HG03565 (cell line): ENCODE data around the gene GRAP.
"Not testable (repeated sequence)": the region's sequence is repeated elsewhere in the genome, so short reads cannot be mapped to it uniquely, and the experiment has no call there.

Source experiments
- ATAC-seq: cut with Tn5 transposase; IDR thresholded peaks from one replicate; pipeline ENCODE4 v1.9.1; 2021; ENCODE audit warnings: mild to moderate bottlenecking, moderate library complexity; ENCODE audit not compliant: unreplicated experiment

GRAP gene

DNA sequence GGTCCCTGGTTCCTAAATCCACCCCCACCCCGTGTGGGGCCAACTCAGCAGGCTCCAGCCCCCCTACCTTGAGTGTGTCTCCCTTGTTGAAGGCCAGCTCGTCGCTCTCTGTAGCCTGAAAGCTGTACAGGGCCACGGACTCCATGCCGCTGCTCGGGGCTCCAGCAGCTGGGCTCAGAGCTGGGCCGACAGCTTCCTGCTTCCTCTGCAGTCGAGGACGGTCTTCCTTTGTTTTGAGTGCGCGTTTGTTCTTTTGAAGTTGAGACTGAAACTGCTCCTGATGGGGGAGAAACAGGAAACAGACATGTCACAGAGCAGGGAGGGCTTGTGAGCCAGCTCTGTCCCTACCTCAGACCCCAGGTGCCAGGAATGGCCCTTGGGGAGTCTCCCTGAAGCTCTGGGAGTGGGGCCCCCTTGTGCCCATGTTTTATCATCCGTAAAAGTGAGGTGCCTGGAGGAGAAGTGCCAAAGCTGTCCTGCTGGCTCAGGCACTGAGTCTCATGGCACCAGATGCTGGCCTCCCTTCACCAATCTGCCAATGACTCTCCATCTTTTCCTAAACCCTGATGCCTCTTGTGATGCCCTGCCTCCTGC lies at the start of gene GRAP:
Gene GRAP (minus strand): TSS at position 176 of the 594 bp plus-strand sequence. CDS start 31 bp downstream, at position 145.
- ATAC-seq = not testable (repeated sequence)

GRCh38 chr17:19093684-19094438 lies 47.1 kb upstream of the GRAP start:
- ATAC-seq = not testable (repeated sequence)

- not testable (repeated sequence) for ATAC-seq
Measured at GRCh38 chr17:19092737-19093683, 46.3 kb upstream of the GRAP start.

DNA sequence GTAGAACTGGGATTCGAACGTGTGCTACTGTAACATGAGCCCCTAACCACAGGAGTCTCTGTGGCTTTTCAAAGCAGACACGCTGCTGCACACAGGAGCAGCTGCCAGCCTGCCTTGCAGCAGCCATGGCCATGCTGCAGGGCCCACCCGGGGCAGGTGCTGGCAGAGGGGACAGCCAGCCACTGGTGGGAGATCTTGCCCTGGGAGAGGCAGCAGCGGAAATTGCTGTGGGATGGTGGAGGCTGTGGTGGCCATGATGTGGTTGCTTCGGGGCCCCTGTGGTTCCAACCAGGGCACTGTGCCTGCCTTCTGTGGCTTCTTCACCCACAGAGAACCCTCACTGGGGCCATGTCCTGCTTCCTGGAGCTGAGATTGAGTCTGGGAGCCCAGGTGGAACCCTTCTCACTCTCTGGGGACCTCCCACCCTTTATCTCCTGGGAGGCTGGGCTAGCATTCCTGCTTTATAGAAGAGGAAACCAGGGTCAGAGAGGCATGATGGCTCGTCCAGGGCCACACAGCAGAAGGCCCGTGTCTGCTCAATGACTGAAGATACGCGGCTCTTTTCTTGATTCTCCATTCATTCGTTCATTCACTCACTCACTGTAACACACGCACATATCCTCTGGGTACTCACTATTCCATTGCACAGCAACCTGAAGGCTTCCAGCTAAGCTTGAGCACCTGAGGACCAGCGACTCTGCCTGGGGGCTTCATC lies 43.5 kb upstream of the GRAP start:
- ATAC-seq = not testable (repeated sequence)

DNA sequence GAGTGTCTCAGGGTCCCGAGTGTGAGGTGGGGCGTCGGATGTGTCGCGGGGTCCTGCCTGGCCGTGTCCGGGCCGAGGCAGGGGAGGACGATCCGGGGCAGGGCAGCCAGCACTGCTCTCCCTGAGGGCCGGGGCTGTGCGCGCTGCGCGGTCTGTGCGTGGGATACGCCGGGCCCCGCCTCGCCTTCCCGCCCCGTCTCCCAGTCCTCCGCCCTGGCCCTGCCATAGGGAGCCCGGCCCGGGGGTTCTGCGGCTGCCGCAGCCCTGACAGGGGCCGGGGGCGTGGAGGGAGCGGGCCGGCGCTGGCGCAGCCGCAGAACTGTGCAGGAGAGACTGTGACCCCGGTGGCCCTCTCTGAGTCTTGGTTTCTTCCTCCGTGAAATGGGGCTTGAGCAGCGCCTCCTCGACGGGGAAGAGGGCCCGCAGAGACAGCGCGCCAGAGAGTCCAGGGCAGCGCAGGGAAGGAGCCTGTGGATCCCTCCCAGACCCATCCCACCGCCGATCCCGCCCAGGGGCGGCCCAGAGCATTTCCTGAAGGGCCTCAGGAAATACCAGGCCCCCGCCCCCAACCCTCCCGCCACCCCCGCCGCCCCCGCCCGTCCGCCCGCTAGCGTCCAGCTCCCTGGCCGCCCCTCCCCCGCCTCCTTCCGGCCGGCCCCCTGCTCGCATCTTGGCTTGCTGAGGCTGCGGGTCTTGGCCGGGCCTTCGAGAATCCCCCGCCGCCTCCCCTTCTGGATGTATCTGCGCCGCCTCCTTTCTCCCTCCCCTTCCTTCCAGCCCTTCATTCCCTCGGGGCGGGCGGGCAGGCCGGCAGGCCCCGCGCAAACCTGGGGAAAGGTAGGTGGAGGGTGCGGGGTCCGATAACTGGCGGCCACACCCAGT lies 42.3 kb upstream of the GRAP start:
- not testable (repeated sequence) for ATAC-seq

- not testable (repeated sequence) for ATAC-seq
Measured at GRCh38 chr17:19077386-19077785, 30.6 kb upstream of the GRAP start.

DNA sequence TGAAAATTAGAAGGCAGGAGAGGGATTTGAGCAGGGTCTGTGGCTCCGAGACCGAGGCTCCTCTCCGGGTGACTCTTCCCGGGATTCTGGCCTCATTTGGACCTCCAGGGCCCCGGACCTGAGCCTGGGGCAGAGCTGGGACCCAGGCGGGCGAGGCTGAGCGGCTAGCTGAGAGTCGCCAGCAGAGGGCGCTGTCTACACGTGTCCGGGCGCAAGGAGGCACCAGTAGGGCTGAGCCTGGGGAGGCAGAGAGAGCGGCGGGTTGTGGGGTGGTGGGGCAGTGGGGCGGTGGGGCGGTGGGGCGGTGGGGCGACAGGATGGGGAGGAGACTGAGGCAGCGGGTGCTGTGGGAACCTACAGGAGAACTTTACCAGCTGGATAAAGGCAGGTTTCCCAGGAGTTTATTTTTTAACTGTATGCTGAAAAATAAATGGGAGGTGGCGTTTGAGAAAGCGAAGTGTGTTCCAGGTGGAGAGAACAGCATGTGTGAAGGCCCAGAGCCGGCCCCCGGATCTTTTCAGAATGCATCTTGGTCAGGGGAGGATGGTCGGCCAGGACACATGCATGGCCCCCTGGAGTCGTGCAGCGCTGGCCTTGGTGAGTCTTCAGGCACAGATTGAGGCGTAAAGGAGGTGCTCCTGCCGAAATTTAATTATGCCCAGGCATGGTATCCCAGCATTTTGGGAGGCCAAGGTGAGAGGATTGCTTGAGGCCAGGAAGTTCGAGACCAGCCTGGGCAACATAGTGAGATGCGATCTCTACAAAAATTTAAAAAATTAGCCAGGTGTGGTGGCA lies 29.8 kb upstream of the GRAP start:
- ATAC-seq = not testable (repeated sequence)

DNA sequence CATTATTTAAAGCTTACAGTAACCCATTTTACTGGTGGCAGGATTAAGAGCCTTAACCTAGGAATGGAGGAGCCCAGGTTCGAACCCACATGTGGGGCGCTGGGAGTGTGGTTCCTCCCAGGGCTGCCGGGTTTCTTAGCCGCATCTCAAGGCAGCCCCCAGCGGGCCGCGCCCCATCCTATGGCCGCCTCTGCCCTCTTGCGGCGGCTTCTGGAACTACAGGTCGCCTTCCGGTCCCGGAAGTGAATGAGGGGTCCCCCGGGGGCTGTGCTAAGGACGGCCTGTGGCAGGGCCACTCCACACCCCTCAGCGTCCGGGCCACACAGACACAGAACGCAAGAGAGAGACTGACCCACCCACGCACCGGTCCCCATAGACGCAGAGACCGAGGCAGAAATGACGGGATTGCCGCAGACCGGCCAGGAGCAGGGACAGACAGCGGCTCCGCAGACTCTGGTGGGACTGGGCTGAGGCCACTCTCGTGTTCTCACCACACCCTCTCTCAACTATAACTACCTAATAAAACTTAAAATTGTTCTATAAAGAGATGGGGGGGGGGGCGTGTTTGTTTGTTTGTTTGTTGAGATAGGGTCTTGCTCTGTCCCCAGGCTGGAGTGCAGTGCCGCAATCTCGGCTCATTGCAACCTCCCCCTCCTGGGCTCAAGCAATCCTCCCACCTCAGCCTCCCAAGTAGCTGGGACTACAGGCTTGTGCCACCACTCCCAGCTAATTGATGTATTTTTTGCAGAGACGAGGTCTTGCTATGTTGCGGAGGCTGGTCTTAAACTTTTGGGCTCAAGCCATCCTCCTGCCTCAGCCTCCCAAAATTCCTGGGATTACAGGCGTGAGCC lies 23.8 kb upstream of the GRAP start:
- not testable (repeated sequence) for ATAC-seq

DNA sequence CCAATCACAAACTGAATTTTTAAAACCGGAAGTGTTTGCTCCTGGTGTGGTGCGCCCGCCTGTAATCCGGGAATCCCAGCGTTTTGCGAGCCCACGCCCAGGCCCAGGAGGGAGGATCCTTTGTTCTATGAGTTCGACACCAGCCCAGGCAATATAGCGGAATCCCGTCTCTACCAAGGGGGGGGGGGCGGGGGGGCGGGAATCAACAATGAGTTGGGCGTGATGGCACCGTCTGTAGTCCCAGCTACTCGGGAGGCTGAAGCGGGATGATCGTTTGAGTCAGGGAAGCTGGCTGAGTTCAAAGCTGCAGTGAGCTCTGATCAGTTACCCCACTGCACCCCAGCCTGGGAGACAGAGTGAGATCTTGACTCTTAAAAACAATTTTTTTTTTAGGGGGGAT lies 17.6 kb upstream of the GRAP start:
- ATAC-seq = not testable (repeated sequence)

GRCh38 chr17:19063326-19063956 lies 16.7 kb upstream of the GRAP start:
- ATAC-seq = not testable (repeated sequence)

- peak; percentile 46 for ATAC-seq
Measured at GRCh38 chr17:19062718-19063325, 16.1 kb upstream of the GRAP start.

DNA sequence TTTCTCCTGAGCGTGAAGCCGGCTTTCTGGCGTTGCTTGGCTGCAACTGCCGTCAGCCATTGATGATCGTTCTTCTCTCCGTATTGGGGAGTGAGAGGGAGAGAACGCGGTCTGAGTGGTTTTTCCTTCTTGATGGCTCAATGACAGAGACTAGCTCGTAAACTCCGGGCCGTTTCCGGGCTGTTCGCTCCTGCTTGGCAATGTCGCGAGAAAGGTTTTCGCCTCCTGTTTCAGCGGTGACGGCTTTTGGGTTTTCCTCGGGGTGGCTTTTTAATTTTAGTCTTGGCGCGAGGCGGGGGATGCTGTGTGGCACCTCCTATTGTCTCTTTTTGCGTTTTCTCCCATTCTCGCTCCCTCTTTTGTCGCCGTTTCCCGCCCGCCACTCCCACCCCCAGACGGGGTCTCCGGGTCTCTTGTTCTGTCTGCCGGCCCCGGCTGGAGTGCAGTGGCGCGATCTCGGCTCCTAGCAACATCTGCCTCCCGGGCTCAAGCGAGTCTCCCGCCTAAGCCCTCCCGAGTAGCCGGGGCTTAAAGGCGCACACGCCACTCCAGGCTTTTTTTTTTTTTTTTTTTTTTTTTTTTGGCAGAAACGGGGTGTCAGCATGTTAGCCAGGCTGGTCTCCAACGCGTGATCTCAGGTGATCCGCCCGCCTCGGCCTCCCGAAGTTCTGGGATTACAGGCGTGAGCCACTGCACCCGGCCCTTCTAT lies 15.4 kb upstream of the GRAP start:
- peak; percentile 64 for ATAC-seq

GRCh38 chr17:19055447-19055846 lies 8.7 kb upstream of the GRAP start:
- not testable (repeated sequence) for ATAC-seq

- ATAC-seq = not testable (repeated sequence)
Measured at GRCh38 chr17:19048826-19049225, 2.1 kb upstream of the GRAP start.

- not testable (repeated sequence) for ATAC-seq
Measured at GRCh38 chr17:19047510-19047909, 753 bp upstream of the GRAP start.

DNA sequence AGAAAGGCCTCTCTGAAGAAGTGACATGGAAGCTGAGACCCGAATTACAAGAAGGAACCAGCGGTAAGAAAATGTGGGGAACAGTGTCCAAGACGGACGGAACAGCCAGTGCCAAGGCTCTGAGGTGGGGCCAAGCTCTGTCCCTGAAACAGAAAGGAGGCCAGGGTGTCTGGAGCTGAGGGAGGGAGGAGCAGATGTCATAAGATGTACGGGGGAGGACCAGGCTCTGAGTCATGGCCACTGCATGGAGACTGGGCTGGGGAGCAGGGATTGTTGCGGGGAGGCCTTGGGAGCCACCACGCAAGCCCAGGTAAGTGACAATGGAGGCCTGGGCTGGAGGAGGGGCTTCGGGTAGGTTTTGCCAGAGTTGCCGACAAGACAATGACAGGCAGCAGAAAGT lies 2.1 kb downstream of the GRAP start:
- not testable (repeated sequence) for ATAC-seq
